ENCODE data around the gene MCCC1.

Gene MCCC1

DNA sequence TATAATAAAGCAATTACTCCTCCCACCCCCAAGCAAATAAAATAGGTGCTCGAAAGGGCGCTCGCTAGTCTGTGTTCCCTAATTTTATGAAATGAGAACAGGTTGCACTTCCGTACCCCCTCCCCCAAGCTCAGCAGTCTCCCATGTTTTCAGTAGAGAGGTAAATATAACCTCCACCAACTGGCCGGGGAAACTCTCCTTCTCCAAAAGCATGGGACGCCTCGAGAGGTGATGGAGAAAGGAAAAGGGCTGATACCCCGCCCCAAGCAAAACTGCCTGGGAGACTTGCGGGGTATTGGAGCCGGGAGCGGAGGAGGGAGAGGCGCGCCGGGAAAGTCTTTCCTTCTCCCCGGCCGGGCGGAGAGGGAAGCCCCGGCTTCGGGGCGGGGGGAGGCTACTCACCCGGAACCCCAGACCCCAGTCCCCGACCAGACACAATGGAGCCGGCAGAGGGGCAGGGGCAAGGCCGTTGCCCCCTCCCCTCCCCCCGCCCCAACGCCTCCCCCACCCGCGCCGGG, 119.6 kb downstream of the MCCC1 start:
- no peak for DNase-seq

DNA sequence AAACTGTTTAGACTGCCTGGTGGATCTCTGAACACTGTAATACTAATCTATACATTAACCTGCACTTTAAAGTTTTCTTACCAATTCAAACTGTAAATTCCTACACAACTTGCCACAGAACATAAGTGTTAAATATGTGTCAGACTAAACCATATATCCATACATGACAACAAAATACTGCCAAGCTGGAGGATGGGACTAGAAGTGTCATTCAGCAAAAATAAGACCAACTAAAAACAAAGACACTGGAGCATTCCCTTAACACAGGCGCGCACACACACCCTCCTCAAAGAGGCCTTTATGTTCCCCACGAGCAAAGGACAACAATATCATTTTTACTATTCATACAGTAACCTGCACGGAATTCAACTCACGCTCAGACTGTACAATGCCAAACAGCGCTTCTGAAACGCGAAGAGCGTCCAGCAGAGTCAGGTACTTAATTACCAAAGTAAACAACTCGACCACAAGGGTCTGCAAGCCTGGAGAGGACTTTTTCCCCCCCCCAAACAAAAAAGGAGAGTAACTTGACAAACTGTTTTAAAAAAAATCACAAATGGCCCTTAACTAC, 120.1 kb downstream of the MCCC1 start:
- DNase-seq, result no peak

DNA sequence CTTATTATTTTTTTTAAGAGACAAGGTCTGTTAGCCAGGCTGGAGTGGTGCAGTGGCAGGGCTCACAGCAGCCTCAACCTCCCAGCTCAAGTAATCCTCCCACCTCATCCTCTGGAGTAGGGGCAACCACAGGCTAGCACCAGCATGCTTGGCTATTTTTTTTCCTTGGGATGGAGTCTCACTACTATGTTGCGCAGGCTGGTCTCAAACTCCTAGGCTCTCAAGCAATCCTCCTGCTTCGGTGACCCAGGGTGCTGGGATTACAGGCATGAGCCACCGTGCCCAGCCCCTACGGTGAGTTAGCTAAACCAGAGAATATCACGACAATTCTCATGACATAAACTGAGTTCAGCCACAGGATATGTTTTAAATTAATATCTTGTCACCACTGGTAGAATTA, 120.9 kb downstream of the MCCC1 start:
- no peak for DNase-seq

- no peak for DNase-seq
These were observed 126.2 kb downstream of the MCCC1 start for GRCh38 chr3:182973047-182973446.

GRCh38 chr3:182972387-182972786, 126.9 kb downstream of the MCCC1 start:
- no peak for DNase-seq

- DNase-seq, result no peak
These were observed 127.7 kb downstream of the MCCC1 start for GRCh38 chr3:182971637-182972036.

GRCh38 chr3:182970811-182971418, 128.4 kb downstream of the MCCC1 start:
- DNase-seq, result no peak

DNA sequence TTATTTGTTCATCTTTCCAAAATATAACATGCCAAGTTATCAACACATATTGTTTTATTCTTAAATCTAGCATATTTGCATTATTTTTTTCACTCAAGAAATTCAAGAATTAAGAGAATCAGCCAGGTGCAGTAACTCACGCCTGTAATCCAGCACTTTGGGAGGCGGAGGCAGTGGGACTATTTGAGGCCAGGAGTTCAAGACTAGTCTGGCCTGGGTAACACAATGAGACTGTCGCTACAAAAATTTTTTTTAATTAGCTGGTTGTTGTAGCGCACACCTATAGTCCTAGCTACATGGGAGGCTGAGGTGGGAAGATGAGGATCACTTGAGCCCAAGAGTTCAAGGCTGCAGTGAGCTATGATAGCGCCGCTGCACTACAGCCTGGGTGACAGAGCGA, 129.4 kb downstream of the MCCC1 start:
- DNase-seq, result no peak

DNA sequence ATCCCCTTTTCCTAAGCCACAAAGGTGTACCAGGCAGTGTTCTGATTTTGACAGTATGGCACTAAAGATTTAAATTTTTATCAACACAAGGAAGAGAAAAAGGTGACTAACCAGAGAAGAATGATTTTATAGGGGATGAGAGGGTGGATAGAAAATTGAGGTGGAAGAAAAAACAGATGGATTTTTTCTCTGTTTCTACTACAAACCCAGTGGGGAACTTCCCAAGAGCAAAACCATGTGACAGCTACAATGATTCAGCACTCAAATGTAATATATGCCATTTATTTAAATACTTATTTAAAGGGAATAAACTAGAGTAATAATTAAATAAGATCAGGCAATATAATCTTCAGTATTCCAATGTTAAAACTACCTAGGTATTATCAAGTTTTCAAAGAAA, 130.0 kb downstream of the MCCC1 start:
- no peak for DNase-seq

DNA sequence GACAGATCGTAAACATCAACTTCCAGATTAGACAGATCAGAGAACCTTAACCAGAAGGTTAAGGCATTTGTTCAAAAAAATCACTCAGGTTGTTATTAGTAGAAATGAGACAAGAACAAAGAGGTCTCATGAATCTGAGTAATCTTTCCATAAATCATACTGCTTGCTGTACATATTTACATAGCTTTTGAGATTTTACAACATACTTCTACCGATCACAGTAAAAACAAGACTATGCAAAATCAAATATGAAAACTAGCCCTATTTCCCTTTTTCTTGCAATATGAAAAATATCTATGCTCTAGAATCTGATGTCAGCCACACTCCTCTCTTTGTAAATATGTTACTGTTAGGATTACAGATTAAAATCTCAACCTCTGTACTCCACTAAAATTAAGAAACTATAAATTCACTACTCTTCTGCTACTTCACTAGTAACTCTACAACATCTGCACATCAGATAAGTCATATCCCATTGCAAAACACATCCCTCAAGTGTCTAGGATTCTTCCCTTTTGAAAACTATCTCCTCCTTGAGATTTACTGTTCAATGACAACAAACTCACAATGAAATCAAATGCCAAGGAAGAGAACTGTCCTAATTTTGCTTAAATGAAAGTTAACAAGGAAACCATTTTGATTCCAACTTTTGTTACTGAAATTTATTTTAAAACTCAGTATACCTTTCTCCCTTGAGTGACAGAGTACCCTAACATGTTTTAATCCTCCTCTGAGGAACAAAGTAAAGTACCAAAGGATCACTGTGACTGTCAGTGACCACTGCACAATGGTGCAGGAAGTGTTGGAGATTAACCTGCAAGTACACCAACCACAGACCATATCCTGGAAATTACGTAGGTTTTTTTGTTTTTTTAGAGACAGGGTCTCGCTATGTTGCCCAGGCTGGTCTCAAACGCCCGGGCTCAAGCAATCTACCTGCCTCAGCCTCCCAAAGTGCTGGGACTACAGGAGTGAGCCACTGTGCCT, 131.8 kb downstream of the MCCC1 start:
- no peak for DNase-seq

DNA sequence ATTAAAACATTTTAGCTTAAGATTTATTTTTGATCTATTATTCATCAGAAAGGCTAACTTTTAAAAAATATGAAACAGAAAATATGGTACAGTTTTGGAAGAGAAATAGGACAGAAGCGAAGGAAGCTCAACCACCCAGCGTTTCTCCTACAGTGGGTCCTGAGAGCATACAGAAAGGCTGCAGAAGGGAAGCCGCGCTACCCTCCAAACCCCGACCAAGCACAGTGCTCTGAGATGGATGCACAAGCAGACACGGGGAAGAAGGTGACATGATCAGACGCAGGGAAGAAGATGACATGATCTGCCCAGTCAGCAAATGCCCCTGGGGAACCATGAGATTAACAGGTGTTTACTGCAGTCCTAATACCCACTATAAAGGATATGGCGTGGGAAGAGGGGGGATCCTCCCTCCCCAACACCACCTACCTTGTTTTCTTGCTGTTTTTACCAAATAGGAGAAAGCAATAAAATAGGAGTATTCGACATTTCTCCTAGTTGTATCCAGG, 133.4 kb downstream of the MCCC1 start:
- no peak for DNase-seq

Data from right forelimb (tissue), 1 donor.